Glomerular endothelial cell (primary cell): ENCODE data around the gene HIF1AN. TPM values are rescaled to one million over a fixed set of nuclear protein-coding genes. Genes with fewer than 3 reads are reported as not detected.

Experiments used
- DNase-seq: peaks from one replicate; pipeline ENCODE4 v3.0.0-alpha.2; 2011; ENCODE audit warnings: low read depth, low spot score; ENCODE audit errors: extremely low read depth
- total RNA-seq: library from RNA; depleted of rRNA; stranded (reverse); fragments of >200 nt; gene quantifications from 2 replicates; pipeline ENCODE4 v1.2.3, GENCODE V29; 2015

Gene HIF1AN
- 6.1 and 9.9 TPM in 2 replicates for total RNA-seq

DNA sequence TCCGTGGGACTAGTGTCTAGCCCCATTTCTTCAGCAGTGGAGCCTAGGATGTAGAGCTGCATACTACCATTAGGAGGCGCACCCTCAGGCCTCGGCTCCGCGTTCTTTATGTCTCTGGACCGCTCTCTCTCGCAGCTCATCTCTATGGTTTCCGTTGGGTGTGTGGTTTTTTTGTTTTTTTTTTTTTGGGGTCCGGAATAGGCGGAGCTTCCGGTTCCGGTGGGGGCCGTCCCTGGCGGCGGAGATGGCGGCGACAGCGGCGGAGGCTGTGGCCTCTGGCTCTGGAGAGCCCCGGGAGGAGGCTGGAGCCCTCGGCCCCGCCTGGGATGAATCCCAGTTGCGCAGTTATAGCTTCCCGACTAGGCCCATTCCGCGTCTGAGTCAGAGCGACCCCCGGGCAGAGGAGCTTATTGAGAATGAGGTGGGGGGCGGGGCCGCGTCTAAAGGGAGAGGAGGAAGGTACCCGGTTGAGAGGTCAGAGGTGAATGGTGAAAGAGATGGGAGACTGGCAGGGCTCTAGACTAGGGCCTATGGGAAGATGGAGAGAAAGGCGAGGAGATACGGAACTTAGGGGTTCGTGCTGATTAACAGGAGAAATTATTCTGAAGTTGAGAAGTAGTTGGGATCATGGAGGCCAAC is at the start of gene HIF1AN:
Gene HIF1AN, plus strand, starts transcription at position 229 of the 639 bp plus-strand sequence. Its CDS starts 16 bp downstream, at position 245.
- peak; percentile 75 for DNase-seq

DNA sequence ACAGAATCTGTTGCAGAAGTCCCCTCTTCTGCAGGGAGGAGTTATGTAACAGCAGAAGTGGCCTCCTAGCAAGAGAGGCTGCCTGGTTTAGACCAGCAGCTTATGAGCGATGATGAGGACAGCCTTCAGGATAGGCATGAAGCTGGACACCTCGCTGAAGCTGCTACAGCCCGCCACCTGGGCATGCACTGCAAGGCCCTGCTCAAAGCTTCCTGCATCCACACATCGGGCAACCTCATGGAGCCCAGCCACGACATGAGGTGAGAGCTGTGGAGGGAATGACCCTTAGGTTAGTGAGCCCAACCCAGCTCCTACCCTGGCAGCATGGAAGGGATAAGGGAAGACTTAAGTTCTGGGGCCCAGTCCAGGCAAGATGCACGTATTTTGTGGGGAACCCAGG is 48.2 kb upstream of the HIF1AN start:
- no peak for DNase-seq

GRCh38 chr10:100489396-100489795 is 46.3 kb upstream of the HIF1AN start:
- DNase-seq: no peak

DNA sequence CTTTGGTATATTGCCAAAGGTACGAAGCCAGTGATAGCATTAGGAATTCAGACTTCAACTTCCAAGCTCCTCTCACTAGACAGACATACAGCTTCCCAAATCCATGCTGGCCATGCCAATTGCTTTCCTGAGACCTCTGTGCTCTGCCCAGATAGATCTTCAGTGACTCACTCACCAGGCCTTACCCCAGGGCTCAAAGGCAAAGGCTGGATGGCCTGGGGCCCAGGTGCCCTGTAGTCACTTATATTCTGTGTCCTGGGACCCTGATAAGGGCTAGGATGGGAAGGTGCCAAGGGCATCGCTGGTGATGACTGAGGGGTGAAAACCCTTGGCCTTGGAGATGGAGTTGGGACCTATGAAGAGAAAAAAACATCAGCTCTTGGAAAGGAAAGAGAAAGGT is 45.2 kb upstream of the HIF1AN start:
- no peak for DNase-seq

GRCh38 chr10:100496567-100496966 is 39.2 kb upstream of the HIF1AN start:
- DNase-seq: no peak

GRCh38 chr10:100498059-100498458 is 37.7 kb upstream of the HIF1AN start:
- DNase-seq: no peak

DNA sequence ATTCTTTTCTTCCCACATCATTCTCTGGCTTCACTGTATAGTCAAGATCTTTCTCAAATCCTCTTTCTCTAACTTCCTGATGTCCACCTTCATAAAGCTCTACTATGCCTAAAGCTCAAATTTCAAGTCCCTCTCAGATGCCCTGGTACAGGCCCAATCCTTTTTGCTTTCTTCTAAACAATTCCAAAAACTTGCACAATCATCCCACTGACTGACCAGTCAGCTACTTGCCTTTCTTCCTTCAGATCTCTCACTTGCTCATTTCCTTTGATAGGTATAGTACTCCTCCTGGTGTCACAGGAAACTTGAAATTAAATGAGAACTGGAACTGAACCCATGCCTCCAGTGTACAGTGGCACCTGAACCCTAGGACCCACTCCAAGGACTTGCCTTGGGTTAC is 34.3 kb upstream of the HIF1AN start:
- DNase-seq: no peak

GRCh38 chr10:100502926-100503494 is 32.7 kb upstream of the HIF1AN start:
- no peak for DNase-seq

- no peak for DNase-seq
These were observed 31.6 kb upstream of the HIF1AN start for GRCh38 chr10:100504096-100504495.

DNA sequence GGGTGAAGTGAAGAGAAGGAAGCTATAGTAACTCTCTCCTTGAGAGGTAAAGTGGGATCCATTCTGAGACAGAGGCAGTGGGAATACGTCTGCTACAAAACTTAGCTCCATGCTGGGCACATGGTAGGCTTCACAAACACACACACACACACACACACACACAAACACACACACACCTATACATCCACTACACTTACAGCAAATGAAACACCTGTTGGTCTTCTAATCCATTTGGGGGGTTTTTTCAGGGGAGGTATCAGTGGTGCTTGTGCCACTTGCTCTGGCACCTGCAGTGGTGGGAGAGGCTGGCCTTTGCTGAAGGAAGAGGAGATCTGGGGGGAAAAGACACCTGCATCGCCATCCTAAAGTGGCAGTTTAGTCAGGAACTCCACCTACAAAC is 30.6 kb upstream of the HIF1AN start:
- DNase-seq: no peak

GRCh38 chr10:100506596-100507356 is 29.0 kb upstream of the HIF1AN start:
- DNase-seq: no peak

DNA sequence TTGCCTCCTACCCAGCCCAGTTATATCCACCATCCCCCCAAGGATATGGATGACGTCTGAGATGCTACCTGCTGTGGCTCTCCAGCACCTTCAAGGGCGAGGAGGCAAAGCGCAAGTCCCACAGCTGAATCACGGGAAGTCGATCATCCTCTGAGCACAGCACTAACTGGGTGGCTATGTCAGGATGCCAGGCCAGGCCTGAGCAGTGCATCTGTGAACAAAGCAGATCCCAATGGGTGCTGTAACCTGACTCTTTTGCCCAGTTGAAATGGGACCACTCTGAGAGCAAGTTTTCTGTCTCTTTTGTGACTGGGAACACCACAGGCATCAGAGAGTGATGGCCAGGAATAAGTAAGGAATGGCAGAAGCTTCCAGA is 28.4 kb upstream of the HIF1AN start:
- DNase-seq: no peak

- DNase-seq: no peak
These were observed 27.5 kb upstream of the HIF1AN start for GRCh38 chr10:100508266-100508665.

DNA sequence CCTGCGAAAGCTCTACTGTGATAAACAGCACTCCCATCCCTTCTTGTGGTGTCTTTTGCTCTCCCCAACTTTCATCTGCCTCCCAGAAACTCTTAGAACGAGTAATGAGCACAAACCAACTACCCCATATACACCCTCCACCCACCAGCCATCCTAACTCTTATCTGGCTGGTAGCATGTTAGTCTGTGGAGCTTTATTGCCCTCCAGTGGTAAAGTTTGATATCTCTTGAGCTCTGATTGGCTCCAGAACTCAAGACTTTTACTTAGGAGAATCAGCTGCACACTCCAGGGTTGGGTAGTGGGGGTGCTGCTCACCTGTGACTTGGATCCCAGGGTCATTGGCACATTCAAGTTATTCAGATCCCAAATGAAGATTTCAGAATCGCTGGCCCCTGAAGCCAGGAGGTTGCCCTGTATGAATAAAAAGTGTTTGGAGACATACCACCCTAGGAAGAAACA is 27.0 kb upstream of the HIF1AN start:
- DNase-seq: no peak

- no peak for DNase-seq
These were observed 26.4 kb upstream of the HIF1AN start for GRCh38 chr10:100509241-100509840.

DNA sequence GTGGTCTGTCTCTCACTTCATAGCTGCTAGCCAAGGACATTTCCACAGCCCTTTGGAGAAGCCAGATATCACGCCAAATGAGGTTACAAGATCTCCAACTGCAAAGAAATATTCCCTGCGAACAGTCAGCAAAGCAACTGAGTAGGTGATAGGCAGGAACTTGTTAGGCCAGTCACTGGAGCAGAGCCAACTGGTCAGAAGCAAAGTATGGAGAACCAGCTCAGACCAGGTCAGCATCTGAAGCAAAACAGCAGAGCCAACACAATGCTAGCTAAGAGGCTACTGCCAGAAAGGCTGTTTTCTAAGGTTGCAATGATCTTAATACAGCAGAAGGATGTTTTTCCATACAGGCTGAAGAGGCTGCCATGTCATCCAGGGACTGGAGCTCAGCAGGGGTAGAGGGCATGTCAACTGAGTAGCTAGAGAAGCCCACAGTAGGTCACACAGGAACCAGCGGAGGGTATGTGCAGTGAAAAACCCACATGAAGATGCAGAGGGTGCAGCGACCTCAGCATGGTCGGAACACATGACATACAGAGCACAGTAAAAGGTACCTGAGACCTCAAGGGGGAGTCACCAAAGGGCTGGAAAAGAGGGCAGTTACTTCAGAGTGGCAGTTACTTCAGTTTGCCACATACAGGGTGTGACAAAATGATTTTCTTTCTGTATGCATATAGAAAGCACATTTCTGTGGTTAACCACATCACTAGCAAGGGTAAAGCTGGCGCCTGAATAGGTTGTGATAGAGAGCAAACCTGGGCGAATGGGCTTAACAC is 25.0 kb upstream of the HIF1AN start:
- DNase-seq: no peak

DNA sequence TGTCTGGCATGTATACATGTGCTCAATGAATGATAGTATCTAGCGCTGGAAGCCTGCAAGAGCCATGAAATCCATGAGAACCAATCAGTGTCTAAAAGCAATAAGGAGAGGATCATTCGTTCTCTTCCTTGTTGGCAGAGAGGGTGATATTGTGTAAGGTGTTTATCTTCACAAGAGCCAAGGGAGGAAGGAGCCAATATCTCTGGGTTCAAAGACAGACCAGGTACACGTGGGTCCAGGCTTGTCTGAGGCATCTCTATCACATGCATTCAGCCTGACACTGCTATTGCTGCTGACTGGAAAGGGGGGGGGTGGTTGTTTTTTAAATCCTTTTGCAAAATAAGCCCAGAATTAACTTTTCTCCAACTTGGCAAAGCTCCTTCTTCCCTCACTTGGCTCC is 20.1 kb upstream of the HIF1AN start:
- no peak for DNase-seq

DNA sequence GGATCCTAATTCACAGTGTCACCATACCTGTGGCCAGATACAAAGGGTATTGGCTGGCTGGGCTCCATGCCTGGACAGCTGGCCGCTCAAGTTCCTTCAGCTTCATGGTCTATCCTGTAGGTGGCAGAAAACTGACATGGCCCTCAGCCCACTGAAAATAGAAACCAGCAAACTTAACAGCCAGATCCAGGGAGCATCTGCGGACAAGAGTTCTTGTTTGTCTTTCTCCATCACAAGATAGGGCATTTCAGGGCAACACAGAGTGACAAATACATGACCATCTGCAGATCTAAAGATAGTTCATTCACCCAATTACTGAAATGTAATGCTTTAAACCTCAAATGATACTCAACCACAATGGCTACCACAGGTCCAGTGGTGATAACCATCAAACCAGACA is 18.9 kb upstream of the HIF1AN start:
- no peak for DNase-seq

DNA sequence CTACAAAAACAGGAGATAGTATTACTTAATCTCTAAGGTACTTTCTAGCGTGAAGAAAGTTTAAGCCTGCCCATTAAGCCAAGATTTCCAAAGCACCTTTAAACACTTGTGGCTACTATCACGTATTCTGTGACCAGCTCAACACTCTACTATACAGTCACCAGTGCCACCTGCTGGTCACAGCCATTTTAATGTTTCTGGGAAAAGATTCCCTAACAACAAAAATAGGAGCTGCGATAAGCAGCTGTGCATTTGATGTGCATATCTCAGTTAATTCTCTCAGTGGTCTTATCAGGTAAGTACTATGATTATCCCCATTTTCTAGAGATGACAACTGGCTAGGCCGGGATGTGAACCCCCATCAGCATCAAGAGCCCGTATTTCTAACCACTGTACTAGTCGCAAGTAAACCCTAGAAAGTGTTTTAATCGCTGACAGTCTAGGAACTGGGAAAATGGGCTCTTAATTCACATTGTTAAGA is 16.9 kb upstream of the HIF1AN start:
- DNase-seq: no peak

GRCh38 chr10:100519311-100520051 is 16.3 kb upstream of the HIF1AN start, which contains the start of gene SEC31B:
Gene SEC31B, minus strand, starts transcription at chr10:100519861. Its CDS starts 2,909 bp downstream, at chr10:100516952.
- no peak for DNase-seq
